KMS-11 (cell line): ENCODE data around the gene DNM1.

ENCODE experiments used
- H2AFZ ChIP-seq: fragments of 200-600 bp; sonication (generic); 2 replicates; pipeline ENCODE4 v1.6.1; 2016; ENCODE audit warnings: antibody characterized with exemption, mixed run types, low read depth
- H3K27ac ChIP-seq: fragments of 200-600 bp; sonication (generic); 2 replicates; pipeline ENCODE4 v1.6.1; 2016; ENCODE audit warnings: mild to moderate bottlenecking, mixed run types
- H3K27me3 ChIP-seq: fragments of 200-600 bp; sonication (generic); 2 replicates; pipeline ENCODE4 v1.6.1; 2017; ENCODE audit warnings: mild to moderate bottlenecking, low read depth, mixed run types, moderate library complexity; ENCODE audit not compliant: insufficient read depth
- H3K36me3 ChIP-seq: fragments of 200-600 bp; sonication (generic); 2 replicates; pipeline ENCODE4 v1.6.1; 2017; ENCODE audit warnings: mild to moderate bottlenecking, mixed run types; ENCODE audit not compliant: insufficient read depth
- H3K4me1 ChIP-seq: fragments of 200-600 bp; sonication (generic); 2 replicates; pipeline ENCODE4 v1.6.1; 2016; ENCODE audit warnings: mild to moderate bottlenecking, low read depth, mixed run types; ENCODE audit not compliant: poor library complexity, severe bottlenecking
- H3K4me2 ChIP-seq: fragments of 200-600 bp; sonication (generic); 2 replicates; pipeline ENCODE4 v1.7.0; 2016; ENCODE audit warnings: mild to moderate bottlenecking, mixed run types
- H3K4me3 ChIP-seq: fragments of 200-600 bp; sonication (generic); IDR thresholded peaks from 2 replicates; pipeline ENCODE4 v1.6.1; 2017; ENCODE audit warnings: low read depth, low read length, mixed read lengths; ENCODE audit not compliant: insufficient read depth
- H3K79me2 ChIP-seq: fragments of 200-600 bp; sonication (generic); 2 replicates; pipeline ENCODE4 v1.6.1; 2016; ENCODE audit warnings: low read depth, mixed run types; ENCODE audit not compliant: insufficient read depth
- H3K9ac ChIP-seq: fragments of 200-600 bp; sonication (generic); 2 replicates; pipeline ENCODE4 v1.6.1; 2016; ENCODE audit warnings: mild to moderate bottlenecking, mixed run types
- H4K20me1 ChIP-seq: fragments of 200-600 bp; sonication (generic); 2 replicates; pipeline ENCODE4 v1.6.1; 2016; ENCODE audit warnings: mild to moderate bottlenecking, mixed run types; ENCODE audit not compliant: insufficient read depth
- TF ChIP-seq, protein P1 (sequence below): fragments of 200-600 bp; sonication (generic); conservative IDR thresholded peaks from 2 replicates; pipeline ENCODE4 v1.6.1; 2017; ENCODE audit warnings: low read depth, mild to moderate bottlenecking, antibody characterized with exemption, low read length, moderate library complexity, mixed read lengths

Gene DNM1

GRCh38 chr9:128205296-128205944 is 2.2 kb downstream of the DNM1 start:
- H3K27me3 ChIP-seq = peaks cover 47% of the 10 kb centered on the region
- H3K9ac ChIP-seq = no peak overlapping the region
- no peak overlapping the region for H3K4me2 ChIP-seq
- H4K20me1 ChIP-seq = no peaks in the 10 kb centered on the region
- H2AFZ ChIP-seq = no peak overlapping the region
- TF ChIP-seq, protein P1, sequence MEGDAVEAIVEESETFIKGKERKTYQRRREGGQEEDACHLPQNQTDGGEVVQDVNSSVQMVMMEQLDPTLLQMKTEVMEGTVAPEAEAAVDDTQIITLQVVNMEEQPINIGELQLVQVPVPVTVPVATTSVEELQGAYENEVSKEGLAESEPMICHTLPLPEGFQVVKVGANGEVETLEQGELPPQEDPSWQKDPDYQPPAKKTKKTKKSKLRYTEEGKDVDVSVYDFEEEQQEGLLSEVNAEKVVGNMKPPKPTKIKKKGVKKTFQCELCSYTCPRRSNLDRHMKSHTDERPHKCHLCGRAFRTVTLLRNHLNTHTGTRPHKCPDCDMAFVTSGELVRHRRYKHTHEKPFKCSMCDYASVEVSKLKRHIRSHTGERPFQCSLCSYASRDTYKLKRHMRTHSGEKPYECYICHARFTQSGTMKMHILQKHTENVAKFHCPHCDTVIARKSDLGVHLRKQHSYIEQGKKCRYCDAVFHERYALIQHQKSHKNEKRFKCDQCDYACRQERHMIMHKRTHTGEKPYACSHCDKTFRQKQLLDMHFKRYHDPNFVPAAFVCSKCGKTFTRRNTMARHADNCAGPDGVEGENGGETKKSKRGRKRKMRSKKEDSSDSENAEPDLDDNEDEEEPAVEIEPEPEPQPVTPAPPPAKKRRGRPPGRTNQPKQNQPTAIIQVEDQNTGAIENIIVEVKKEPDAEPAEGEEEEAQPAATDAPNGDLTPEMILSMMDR = 0 out of 2 replicates have a peak, but pooled peaks have one; percentile 19
- no peaks in the 10 kb centered on the region for H3K36me3 ChIP-seq
- peaks cover 3% of the 10 kb centered on the region for H3K4me1 ChIP-seq
- H3K79me2 ChIP-seq = no peaks in the 10 kb centered on the region
- H3K4me3 ChIP-seq = no peak overlapping the region
- no peak overlapping the region for H3K27ac ChIP-seq

DNA sequence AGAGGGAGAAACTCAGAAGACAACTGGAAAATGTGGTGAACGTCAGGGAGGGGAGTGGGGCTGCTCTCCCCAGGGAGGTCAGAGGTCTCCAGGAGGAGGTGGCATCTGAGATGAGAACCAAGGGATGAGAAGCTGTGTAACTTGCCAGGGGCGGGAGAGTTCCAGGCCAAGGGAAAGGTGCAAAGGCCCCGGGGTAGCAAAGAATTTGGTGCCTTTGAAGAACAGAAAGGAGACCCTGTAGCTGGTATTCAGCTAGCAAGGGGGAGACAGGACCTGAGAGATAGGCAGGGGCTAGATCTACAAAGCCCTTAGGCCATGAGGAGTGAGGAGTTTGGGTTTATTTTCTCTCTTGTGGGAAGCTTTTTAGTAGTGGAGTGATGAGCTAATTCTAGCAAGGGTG is 3.3 kb downstream of the DNM1 start:
- Histone ChIP-seq H3K27me3 (peaks cover 48% of the 10 kb centered on the region), H3K27ac (no peak overlapping the region), H4K20me1 (no peaks in the 10 kb centered on the region), H3K79me2 (no peaks in the 10 kb centered on the region), H2AFZ (no peak overlapping the region), H3K36me3 (no peaks in the 10 kb centered on the region), H3K4me3 (no peak overlapping the region), H3K4me2 (no peak overlapping the region), H3K4me1 (peaks cover 3% of the 10 kb centered on the region), H3K9ac (no peak overlapping the region)
- TF ChIP-seq, protein P1 = no peak

GRCh38 chr9:128206916-128207910 is 4.0 kb downstream of the DNM1 start:
- no peak overlapping the region for H3K4me3 ChIP-seq
- TF ChIP-seq, protein P1 = no peak

DNA sequence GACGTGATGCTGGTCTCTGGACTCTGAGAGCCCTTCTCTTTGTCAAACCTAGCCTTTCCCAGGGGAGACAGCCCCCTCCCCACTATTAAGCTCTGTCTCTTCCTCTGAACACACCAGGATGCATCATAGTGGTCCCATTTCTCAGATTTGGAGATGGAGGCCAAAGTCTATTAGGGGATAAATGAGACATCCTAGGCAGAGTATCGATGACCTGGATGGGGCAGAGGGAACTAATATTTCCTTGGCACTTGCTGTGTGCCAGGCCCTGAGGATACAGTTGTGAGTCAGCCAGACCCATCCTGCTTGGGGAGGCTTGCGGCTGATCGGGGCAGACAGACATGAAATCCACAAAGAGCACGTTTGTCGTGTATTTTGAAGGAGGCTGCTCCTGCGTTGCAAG is 5.2 kb downstream of the DNM1 start:
- Histone ChIP-seq H3K4me2 (no peak overlapping the region), H2AFZ (no peak overlapping the region), H3K36me3 (no peaks in the 10 kb centered on the region), H3K27ac (no peak overlapping the region), H4K20me1 (no peaks in the 10 kb centered on the region), H3K4me3 (no peak overlapping the region), H3K27me3 (peaks cover 64% of the 10 kb centered on the region), H3K4me1 (no peaks in the 10 kb centered on the region), H3K79me2 (no peaks in the 10 kb centered on the region), H3K9ac (no peak overlapping the region)
- TF ChIP-seq, protein P1 = no peak

More at GRCh38 chr9:128206916-128207910, 4.0 kb downstream of the DNM1 start:
- no peak overlapping the region for H3K9ac ChIP-seq
- H3K27me3 ChIP-seq = peaks cover 55% of the 10 kb centered on the region
- no peaks in the 10 kb centered on the region for H3K79me2 ChIP-seq
- no peak overlapping the region for H3K27ac ChIP-seq
- no peaks in the 10 kb centered on the region for H3K36me3 ChIP-seq
- no peak overlapping the region for H3K4me2 ChIP-seq
- H3K4me1 ChIP-seq = peaks cover 3% of the 10 kb centered on the region
- no peak overlapping the region for H2AFZ ChIP-seq
- no peaks in the 10 kb centered on the region for H4K20me1 ChIP-seq
